IPS-15b (cell line): ENCODE results near the gene ENDOD1.

Source experiments
- H3K27me3 ChIP-seq: one replicate; pipeline ENCODE4 v1.6.1; 2013; ENCODE audit warnings: low read length; ENCODE audit not compliant: control insufficient read depth, insufficient read depth
- H3K36me3 ChIP-seq: one replicate; pipeline ENCODE4 v1.6.1; 2013; ENCODE audit warnings: low read length; ENCODE audit not compliant: control insufficient read depth, insufficient read depth
- H3K4me1 ChIP-seq: one replicate; pipeline ENCODE4 v1.6.1; 2013; ENCODE audit warnings: mild to moderate bottlenecking, low read length; ENCODE audit not compliant: control insufficient read depth, insufficient read depth
- H3K4me3 ChIP-seq: one replicate; pipeline ENCODE4 v1.5.1; 2013; ENCODE audit warnings: low read depth, low read length
- H3K9ac ChIP-seq: one replicate; pipeline ENCODE4 v1.6.1; 2013; ENCODE audit warnings: low read depth, mild to moderate bottlenecking, low read length
- H3K9me3 ChIP-seq: one replicate; pipeline ENCODE4 v1.6.1; 2013; ENCODE audit warnings: mild to moderate bottlenecking, low read length; ENCODE audit not compliant: control insufficient read depth, insufficient read depth

The ENDOD1 gene

DNA sequence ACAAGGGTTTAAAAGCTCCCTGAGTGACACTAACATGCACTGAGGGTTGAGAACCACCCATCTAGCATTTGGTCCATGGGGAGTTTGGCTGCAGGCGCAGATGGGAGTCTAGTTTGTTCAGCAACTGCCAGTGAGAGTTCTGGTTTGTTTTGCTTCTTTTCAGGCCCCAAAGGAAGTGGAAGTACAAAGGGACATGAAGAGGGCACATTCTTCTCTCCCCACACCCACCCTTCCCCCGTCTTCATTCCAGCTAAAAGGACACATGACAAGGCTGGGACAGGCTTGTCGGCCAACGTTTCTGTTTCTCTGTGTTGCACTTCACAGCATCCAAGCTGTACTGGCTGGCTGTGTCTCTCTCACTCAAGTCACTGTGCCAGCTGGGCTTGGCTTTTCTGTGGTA is 8.2 kb upstream of the ENDOD1 start:
- no peaks in the 10 kb centered on the region for H3K4me1 ChIP-seq
- no peaks in the 10 kb centered on the region for H3K36me3 ChIP-seq
- no peak overlapping the region for H3K4me3 ChIP-seq
- peaks cover 7% of the 10 kb centered on the region for H3K27me3 ChIP-seq
- H3K9me3 ChIP-seq = no peaks in the 10 kb centered on the region
- no peak overlapping the region for H3K9ac ChIP-seq

DNA sequence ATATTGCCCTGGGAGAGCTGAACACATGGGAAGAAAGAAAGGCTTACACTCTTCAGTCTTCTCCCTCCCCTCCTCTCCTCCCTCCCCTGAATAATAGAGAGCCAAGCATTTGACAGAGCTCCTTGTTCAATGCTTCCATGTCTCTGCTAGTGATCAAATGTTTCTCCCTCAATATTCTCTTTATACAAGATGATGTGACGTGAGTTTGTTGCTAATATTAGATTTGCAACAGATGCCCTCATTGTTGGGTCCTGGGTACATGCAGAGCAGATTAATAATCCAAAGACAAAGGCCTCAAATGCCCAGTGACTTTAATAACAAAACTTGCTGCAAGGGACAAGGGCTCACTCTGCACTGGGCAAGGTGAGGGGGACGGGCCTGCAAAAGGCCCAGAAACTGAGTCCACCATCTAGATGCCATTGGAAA is 7.1 kb upstream of the ENDOD1 start:
- Histone ChIP-seq H3K4me1 (no peaks in the 10 kb centered on the region), H3K36me3 (no peaks in the 10 kb centered on the region), H3K9me3 (no peaks in the 10 kb centered on the region), H3K27me3 (peaks cover 16% of the 10 kb centered on the region), H3K9ac (no peak overlapping the region), H3K4me3 (no peak overlapping the region)

DNA sequence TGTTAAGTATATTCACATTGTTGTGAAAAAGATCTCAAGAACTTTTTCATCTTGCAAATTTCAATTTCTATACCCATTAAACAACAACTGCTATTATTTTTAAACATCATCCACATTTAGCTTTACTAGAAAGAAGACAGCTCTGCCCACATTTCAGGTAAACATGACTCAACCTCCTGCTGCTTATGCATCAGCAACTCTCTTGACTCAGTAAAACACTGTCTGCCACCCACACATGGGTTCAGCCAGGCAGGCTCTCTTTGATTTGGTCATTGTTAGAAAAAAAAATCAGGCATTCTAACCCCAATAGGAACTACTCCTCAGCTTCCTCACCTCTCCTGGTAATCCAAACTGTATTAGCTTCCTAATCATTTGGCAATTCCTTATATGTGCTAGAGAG is 5.1 kb upstream of the ENDOD1 start:
- H3K27me3 ChIP-seq = peaks cover 31% of the 10 kb centered on the region
- H3K9me3 ChIP-seq = no peaks in the 10 kb centered on the region
- H3K9ac ChIP-seq = no peak overlapping the region
- no peaks in the 10 kb centered on the region for H3K4me1 ChIP-seq
- H3K36me3 ChIP-seq = no peaks in the 10 kb centered on the region
- H3K4me3 ChIP-seq = no peak overlapping the region

DNA sequence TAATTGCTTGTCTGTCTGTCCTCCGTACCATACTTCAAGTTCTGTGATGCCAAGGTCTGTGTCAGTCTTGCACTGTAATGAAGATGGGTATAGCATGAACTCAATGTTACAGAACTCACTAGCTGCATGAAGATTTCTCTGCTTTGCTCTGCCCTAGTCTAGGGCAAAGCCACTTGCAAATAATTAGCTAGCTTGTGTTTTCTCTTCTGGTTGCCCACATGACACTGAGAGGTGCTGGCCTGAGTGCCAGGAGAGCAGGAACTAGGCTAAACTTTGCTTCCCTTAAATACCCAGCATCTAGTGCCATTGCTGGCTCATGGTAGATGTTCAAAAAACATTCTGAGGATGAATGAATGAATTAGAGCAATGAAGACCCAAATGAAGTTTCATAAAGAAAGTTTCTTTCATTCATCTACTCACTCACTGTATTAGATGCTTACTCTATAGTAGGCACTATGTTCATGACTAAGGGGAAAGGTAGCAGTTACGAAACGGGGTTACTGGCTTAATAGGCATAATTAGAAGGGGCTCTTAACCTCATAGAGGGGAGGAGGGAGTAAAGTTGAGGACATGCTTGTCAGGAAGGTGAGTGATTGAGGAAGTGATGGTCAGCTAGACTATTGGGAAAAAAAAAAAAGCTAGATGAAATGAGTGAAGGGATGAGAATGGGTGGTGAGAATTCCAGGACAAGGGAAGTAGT is 4.4 kb upstream of the ENDOD1 start:
- Histone ChIP-seq H3K9ac (no peak overlapping the region), H3K27me3 (peaks cover 33% of the 10 kb centered on the region), H3K9me3 (no peaks in the 10 kb centered on the region), H3K4me3 (no peak overlapping the region), H3K4me1 (no peaks in the 10 kb centered on the region), H3K36me3 (no peaks in the 10 kb centered on the region)

DNA sequence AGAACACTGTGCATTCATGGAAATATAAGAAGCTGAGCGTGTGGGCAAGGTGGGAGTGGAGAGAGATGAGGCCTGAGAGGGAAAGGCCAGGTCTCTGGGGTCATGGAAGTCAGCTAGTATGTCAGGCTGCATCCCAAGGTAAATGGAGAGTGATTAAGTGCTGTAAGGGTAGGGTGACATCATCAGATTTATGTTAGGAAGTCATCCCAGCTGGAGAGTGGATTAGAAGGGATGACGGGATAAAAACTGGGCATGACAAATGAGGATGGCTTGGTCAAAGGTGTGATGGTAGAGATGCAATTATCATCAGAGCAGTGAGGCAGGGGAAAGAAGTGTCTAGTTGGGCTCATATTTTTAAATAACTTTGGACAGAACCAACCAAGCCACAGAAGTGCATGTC is 3.5 kb upstream of the ENDOD1 start:
- Histone ChIP-seq H3K9ac (no peak overlapping the region), H3K4me3 (no peak overlapping the region), H3K36me3 (no peaks in the 10 kb centered on the region), H3K27me3 (peaks cover 42% of the 10 kb centered on the region), H3K9me3 (no peaks in the 10 kb centered on the region), H3K4me1 (peaks cover 4% of the 10 kb centered on the region)

DNA sequence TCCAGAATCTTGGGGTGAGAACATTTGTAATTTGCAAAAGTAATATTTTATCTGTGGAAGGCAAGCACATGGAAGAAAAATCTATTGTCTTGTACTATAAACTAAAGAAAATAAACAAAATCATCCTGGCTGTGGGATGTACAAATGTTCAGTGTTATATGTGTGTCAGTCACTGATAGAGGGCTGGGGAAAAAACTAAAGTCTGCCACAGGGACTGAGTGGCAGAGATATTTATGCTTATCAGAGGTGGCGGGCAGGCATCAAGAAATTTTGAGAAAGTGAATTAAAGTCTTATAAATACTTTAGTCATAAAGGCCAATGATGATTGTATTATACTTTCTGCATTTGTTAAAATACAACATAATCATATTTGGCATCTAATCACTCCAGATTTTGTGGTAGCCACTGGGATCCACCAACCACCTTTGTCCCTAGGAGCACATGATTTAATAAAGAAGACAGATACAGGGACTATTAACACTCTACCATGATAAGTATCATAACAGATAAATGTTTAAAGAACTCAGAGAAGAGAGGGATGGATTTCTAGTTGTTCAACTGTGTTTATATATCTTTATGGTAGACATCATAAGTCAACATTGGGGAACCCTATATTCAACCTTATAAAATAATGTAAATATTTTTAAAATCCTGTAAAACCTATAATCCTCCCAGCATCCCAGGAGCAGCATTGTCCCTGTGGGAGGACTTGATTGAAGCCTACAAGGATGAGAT is 2.6 kb upstream of the ENDOD1 start:
- Histone ChIP-seq H3K36me3 (no peaks in the 10 kb centered on the region), H3K9ac (no peak overlapping the region), H3K4me1 (peaks cover 4% of the 10 kb centered on the region), H3K9me3 (no peaks in the 10 kb centered on the region), H3K4me3 (no peak overlapping the region), H3K27me3 (peaks cover 50% of the 10 kb centered on the region)

DNA sequence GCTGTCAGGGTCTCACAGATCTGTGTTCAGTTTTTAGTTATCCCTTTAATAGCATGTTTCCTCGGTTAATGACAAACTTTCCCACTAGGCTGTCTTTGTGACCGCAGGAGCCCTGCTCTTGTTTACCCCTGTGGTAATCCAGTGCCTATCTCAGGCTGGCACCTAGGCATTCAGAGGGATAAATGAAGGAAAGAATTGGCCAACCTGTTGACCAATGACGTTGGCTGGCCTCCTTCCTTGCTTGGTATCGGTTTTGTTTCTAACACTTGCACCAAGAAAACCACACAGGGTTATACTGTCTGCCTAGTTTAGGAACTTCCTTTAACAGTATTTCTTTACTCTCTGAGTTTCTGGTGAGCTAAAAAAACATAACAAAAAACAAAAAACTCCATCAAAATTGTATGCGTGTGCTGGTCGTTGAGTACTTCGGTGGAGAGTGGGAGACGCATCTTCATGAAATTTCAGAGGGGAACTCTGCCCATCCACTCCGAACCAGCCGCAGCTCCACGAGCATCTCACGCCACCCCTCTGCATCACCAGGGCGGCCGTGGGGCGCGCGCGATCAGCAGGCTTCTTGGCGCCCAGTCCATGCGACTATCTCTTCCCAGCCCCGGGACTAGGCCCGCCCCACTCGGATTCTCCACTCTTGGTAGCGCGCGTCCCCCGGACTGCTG is 563 bp upstream of the ENDOD1 start:
- H3K27me3 ChIP-seq = peaks cover 63% of the 10 kb centered on the region
- H3K9me3 ChIP-seq = no peaks in the 10 kb centered on the region
- no peak overlapping the region for H3K9ac ChIP-seq
- H3K4me1 ChIP-seq = peaks cover 5% of the 10 kb centered on the region
- H3K4me3 ChIP-seq = peak overlapping the region; percentile 67
- no peaks in the 10 kb centered on the region for H3K36me3 ChIP-seq

DNA sequence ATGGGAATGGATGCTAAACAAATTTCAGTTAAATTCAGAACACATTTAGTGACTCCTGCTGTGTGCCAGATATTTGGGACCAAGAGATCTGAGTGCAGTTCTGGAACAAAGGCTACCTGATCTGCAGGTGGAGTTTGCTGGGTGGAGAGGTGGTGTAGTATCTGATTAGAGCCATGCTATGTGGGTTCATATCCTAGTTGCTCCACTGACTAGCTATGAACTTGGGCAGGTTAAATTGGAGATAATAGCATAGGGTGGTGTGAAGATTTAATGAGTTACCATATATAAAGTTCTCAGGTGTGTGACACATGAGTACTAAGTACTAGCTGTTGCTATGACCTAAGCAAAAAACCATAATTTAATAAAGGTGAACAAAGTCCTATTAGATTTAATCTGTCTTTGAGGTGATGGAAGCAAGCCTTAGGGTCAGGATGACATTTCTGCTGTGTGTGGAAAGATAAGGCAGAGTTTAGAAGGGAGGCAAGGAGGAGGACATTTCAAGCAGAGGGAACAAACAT is 2.1 kb downstream of the ENDOD1 start:
- Histone ChIP-seq H3K36me3 (no peaks in the 10 kb centered on the region), H3K9ac (no peak overlapping the region), H3K9me3 (no peaks in the 10 kb centered on the region), H3K4me1 (peaks cover 5% of the 10 kb centered on the region), H3K4me3 (no peak overlapping the region), H3K27me3 (peaks cover 53% of the 10 kb centered on the region)

DNA sequence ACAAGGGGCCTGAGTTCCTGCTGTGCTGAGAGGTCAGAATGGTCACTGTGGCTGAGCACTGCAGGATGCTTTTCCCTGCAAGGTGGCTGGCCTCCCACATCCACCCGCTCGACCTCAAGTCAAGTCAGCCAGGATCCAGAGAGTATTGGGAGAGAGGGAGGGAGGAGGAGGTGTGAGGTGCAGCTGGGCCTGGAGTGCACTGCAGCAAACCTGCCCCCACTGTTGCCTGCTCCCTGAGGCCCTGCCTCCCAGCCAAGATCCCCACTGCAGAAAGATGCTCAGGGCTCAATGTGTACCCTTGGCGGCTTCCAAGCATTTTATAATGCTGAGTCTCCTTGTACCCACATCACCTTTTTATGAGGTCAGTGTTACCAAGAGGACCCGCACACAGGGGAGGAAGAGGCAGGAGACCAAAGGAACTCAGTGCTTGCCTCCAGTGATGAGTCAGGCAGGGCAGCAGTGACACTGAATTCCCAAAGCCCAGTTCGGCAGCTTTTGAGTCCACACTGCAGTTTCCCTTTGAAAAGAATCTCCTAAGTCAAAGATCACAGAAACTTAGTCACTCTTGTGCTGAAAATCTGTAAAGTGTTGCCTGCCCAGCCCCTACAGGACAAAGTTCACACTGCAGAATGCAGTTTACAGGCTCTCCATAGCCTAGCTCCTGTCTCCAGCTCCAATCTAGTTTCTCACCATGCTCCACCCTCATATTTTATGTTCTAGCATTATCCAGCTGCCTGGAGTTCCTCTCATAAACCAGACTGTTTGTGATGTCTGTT is 3.1 kb downstream of the ENDOD1 start:
- H3K9ac ChIP-seq = no peak overlapping the region

DNA sequence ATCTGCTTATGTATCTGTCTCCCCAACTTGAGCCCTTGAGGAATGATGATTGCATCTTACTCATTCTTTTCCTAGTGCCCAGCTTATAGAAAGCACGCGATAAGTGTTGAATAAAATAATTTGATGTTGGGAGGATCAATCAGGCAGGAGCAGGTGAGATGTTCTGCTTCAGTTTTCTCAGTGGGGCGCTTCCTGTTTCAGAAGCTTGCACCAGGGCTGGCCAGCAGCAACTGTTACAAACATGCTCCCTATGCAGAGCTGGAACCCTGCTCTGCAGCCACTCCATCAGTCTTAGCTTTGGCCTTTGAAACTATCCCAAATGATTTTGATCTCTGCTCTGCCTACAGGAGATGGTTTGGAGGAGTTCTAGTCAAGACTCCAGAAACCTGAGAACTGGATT is 3.9 kb downstream of the ENDOD1 start:
- no peak overlapping the region for H3K4me3 ChIP-seq
- H3K27me3 ChIP-seq = peaks cover 40% of the 10 kb centered on the region
- H3K9ac ChIP-seq = no peak overlapping the region
- no peaks in the 10 kb centered on the region for H3K36me3 ChIP-seq
- peaks cover 5% of the 10 kb centered on the region for H3K4me1 ChIP-seq
- no peaks in the 10 kb centered on the region for H3K9me3 ChIP-seq

More for the DNA sequence above, 3.1 kb downstream of the ENDOD1 start:
- no peak overlapping the region for H3K4me3 ChIP-seq
- H3K4me1 ChIP-seq = peaks cover 5% of the 10 kb centered on the region
- no peaks in the 10 kb centered on the region for H3K36me3 ChIP-seq
- H3K27me3 ChIP-seq = peaks cover 45% of the 10 kb centered on the region
- no peaks in the 10 kb centered on the region for H3K9me3 ChIP-seq

DNA sequence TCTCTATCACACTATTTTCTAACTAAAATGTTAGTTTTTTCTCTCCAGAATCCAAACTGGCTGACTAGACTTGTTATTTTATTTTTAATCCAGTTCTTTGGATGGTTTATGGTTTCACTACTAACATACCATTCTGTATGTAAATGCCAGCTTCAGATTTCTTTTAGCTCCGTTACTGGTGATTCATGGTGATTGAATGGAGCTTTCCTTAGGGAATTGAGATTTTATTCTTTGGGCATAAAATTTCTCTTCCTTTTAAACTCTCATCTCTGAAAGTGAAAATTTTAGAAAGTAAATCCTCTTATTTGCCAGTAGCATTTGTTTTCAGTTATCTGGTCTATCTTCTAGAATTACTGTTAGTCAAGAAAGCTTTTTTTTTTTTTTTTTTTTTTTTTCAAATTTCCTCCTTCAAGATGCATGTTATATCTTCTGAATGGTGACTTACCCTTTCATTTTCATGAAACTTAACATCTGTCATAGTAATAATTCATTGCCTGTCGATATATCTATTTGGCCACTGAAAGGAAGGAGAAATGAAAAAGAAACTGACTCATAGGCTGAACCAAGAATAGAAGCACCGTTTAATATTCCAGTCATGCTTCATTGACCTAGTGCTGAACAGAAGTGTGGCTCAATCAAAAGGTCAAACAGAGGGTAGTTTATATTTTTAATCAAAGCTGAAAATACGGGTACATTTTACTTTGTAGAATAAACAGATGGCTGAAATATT is 6.4 kb downstream of the ENDOD1 start:
- H3K4me1 ChIP-seq = peaks cover 2% of the 10 kb centered on the region
- no peak overlapping the region for H3K4me3 ChIP-seq
- H3K9ac ChIP-seq = no peak overlapping the region
- H3K27me3 ChIP-seq = peaks cover 22% of the 10 kb centered on the region
- no peaks in the 10 kb centered on the region for H3K36me3 ChIP-seq
- H3K9me3 ChIP-seq = no peaks in the 10 kb centered on the region
